IPS-15b (cell line): ENCODE measurements around the gene UNC13C.

Experiments used
- H3K27me3 ChIP-seq: one replicate; pipeline ENCODE4 v1.6.1; 2013; ENCODE audit warnings: low read length; ENCODE audit not compliant: control insufficient read depth, insufficient read depth
- H3K36me3 ChIP-seq: one replicate; pipeline ENCODE4 v1.6.1; 2013; ENCODE audit warnings: low read length; ENCODE audit not compliant: control insufficient read depth, insufficient read depth
- H3K4me1 ChIP-seq: one replicate; pipeline ENCODE4 v1.6.1; 2013; ENCODE audit warnings: mild to moderate bottlenecking, low read length; ENCODE audit not compliant: control insufficient read depth, insufficient read depth
- H3K4me3 ChIP-seq: one replicate; pipeline ENCODE4 v1.5.1; 2013; ENCODE audit warnings: low read depth, low read length
- H3K9ac ChIP-seq: one replicate; pipeline ENCODE4 v1.6.1; 2013; ENCODE audit warnings: low read depth, mild to moderate bottlenecking, low read length
- H3K9me3 ChIP-seq: one replicate; pipeline ENCODE4 v1.6.1; 2013; ENCODE audit warnings: mild to moderate bottlenecking, low read length; ENCODE audit not compliant: control insufficient read depth, insufficient read depth

UNC13C gene

GRCh38 chr15:54550954-54551353 lies 572.7 kb downstream of the UNC13C start:
- H3K36me3 ChIP-seq: no peaks in the 10 kb centered on the region
- H3K27me3 ChIP-seq: no peaks in the 10 kb centered on the region
- no peaks in the 10 kb centered on the region for H3K9me3 ChIP-seq
- no peaks in the 10 kb centered on the region for H3K4me1 ChIP-seq
- H3K9ac ChIP-seq: no peak overlapping the region
- H3K4me3 ChIP-seq: no peak overlapping the region

GRCh38 chr15:54556231-54556630 lies 578.0 kb downstream of the UNC13C start:
- no peaks in the 10 kb centered on the region for H3K27me3 ChIP-seq
- no peak overlapping the region for H3K9ac ChIP-seq
- no peaks in the 10 kb centered on the region for H3K9me3 ChIP-seq
- H3K36me3 ChIP-seq: no peaks in the 10 kb centered on the region
- no peaks in the 10 kb centered on the region for H3K4me1 ChIP-seq
- no peak overlapping the region for H3K4me3 ChIP-seq

GRCh38 chr15:54559405-54560069 lies 581.3 kb downstream of the UNC13C start:
- no peak overlapping the region for H3K4me3 ChIP-seq

GRCh38 chr15:54560417-54560816 lies 582.2 kb downstream of the UNC13C start:
- H3K4me1 ChIP-seq: no peaks in the 10 kb centered on the region
- H3K27me3 ChIP-seq: no peaks in the 10 kb centered on the region
- no peaks in the 10 kb centered on the region for H3K9me3 ChIP-seq
- no peak overlapping the region for H3K9ac ChIP-seq
- H3K4me3 ChIP-seq: no peak overlapping the region
- no peaks in the 10 kb centered on the region for H3K36me3 ChIP-seq

More at GRCh38 chr15:54559405-54560069, 581.3 kb downstream of the UNC13C start:
- no peaks in the 10 kb centered on the region for H3K27me3 ChIP-seq
- no peak overlapping the region for H3K9ac ChIP-seq
- no peaks in the 10 kb centered on the region for H3K36me3 ChIP-seq
- H3K9me3 ChIP-seq: no peaks in the 10 kb centered on the region
- no peaks in the 10 kb centered on the region for H3K4me1 ChIP-seq

- H3K4me3 ChIP-seq: no peak overlapping the region
- no peaks in the 10 kb centered on the region for H3K36me3 ChIP-seq
- no peaks in the 10 kb centered on the region for H3K4me1 ChIP-seq
- H3K27me3 ChIP-seq: no peaks in the 10 kb centered on the region
- H3K9ac ChIP-seq: no peak overlapping the region
- H3K9me3 ChIP-seq: no peaks in the 10 kb centered on the region
Observed at GRCh38 chr15:54564166-54564565, 585.9 kb downstream of the UNC13C start.

- Histone ChIP-seq H3K27me3 (no peaks in the 10 kb centered on the region), H3K4me3 (no peak overlapping the region), H3K4me1 (no peaks in the 10 kb centered on the region), H3K9ac (no peak overlapping the region), H3K9me3 (no peaks in the 10 kb centered on the region), H3K36me3 (no peaks in the 10 kb centered on the region)
Observed at GRCh38 chr15:54566654-54567053, 588.4 kb downstream of the UNC13C start.

- H3K9ac ChIP-seq: no peak overlapping the region
- no peaks in the 10 kb centered on the region for H3K9me3 ChIP-seq
- H3K4me1 ChIP-seq: no peaks in the 10 kb centered on the region
Observed at GRCh38 chr15:54567408-54568035, 589.3 kb downstream of the UNC13C start.

GRCh38 chr15:54568381-54568780 lies 590.1 kb downstream of the UNC13C start:
- Histone ChIP-seq H3K9me3 (no peaks in the 10 kb centered on the region), H3K4me3 (no peak overlapping the region), H3K4me1 (no peaks in the 10 kb centered on the region), H3K9ac (no peak overlapping the region), H3K27me3 (no peaks in the 10 kb centered on the region), H3K36me3 (no peaks in the 10 kb centered on the region)

More at GRCh38 chr15:54567408-54568035, 589.3 kb downstream of the UNC13C start:
- Histone ChIP-seq H3K36me3 (no peaks in the 10 kb centered on the region), H3K4me3 (no peak overlapping the region), H3K27me3 (no peaks in the 10 kb centered on the region)

- Histone ChIP-seq H3K27me3 (no peaks in the 10 kb centered on the region), H3K9me3 (no peaks in the 10 kb centered on the region), H3K9ac (no peak overlapping the region), H3K36me3 (no peaks in the 10 kb centered on the region), H3K4me1 (no peaks in the 10 kb centered on the region), H3K4me3 (no peak overlapping the region)
Observed at GRCh38 chr15:54571576-54571975, 593.3 kb downstream of the UNC13C start.

- no peak overlapping the region for H3K4me3 ChIP-seq
- H3K36me3 ChIP-seq: no peaks in the 10 kb centered on the region
- H3K4me1 ChIP-seq: no peaks in the 10 kb centered on the region
- H3K9ac ChIP-seq: no peak overlapping the region
- no peaks in the 10 kb centered on the region for H3K27me3 ChIP-seq
- H3K9me3 ChIP-seq: no peaks in the 10 kb centered on the region
Observed at GRCh38 chr15:54575586-54575985, 597.3 kb downstream of the UNC13C start.

GRCh38 chr15:54576298-54576935 lies 598.2 kb downstream of the UNC13C start:
- no peaks in the 10 kb centered on the region for H3K36me3 ChIP-seq
- H3K4me3 ChIP-seq: no peak overlapping the region
- no peaks in the 10 kb centered on the region for H3K27me3 ChIP-seq
- no peak overlapping the region for H3K9ac ChIP-seq
- H3K4me1 ChIP-seq: no peaks in the 10 kb centered on the region
- H3K9me3 ChIP-seq: no peaks in the 10 kb centered on the region
